NT2/D1 (cell line): ENCODE results near the gene POU2F3.

Experiments used
- SUZ12 ChIP-seq: IDR thresholded peaks from 2 replicates; pipeline ENCODE4 v1.6.1; 2011; ENCODE audit not compliant: insufficient read length, insufficient read depth; ENCODE audit errors: extremely low read depth
- ZNF274 ChIP-seq: IDR thresholded peaks from 2 replicates; pipeline ENCODE4 v1.6.1; 2011; ENCODE audit warnings: mild to moderate bottlenecking, low read depth, low read length

GRCh38 chr11:120346233-120346632, 106.3 kb downstream of the POU2F3 start:
- TF ChIP-seq ZNF274, result no peak
- TF ChIP-seq SUZ12, result no peak
